Measurements from ENCODE around the gene CXADR. TPM values are rescaled to one million over a fixed set of nuclear protein-coding genes. Genes with fewer than 3 reads are reported as not detected.
"Not testable (repeated sequence)": the region's sequence is repeated elsewhere in the genome, so short reads cannot be mapped to it uniquely, and the experiment has no call there.

Gene CXADR
- 36.0 and 77.6 TPM in 2 replicates for total RNA-seq

GRCh38 chr21:17512253-17513213 is at the start of gene CXADR:
CXADR (plus strand) TSS chr21:17513043; CDS start chr21:17513130, 87 bp downstream.
- DNase-seq (ENCODE audit: low read depth in 2 of 2): peak; percentile 10 to 88

- DNase-seq (ENCODE audit: low read depth in 2 of 2): peak in 1 of 2 donors; percentile 66
Measured at GRCh38 chr21:17466166-17466565, 46.7 kb upstream of the CXADR start.

- peak in 1 of 2 donors; percentile 17 for DNase-seq (ENCODE audit: low read depth in 2 of 2)
Measured at GRCh38 chr21:17467392-17467791, 45.5 kb upstream of the CXADR start.

- no peak for DNase-seq (ENCODE audit: low read depth in 2 of 2)
Measured at GRCh38 chr21:17467829-17468228, 45.0 kb upstream of the CXADR start.

GRCh38 chr21:17468698-17469097 is 44.1 kb upstream of the CXADR start:
- DNase-seq (ENCODE audit: low read depth in 2 of 2): no peak

GRCh38 chr21:17469727-17470126 is 43.1 kb upstream of the CXADR start:
- DNase-seq (ENCODE audit: low read depth in 2 of 2): no peak

- DNase-seq (ENCODE audit: low read depth in 2 of 2): no peak
Measured at GRCh38 chr21:17472182-17472581, 40.7 kb upstream of the CXADR start.

GRCh38 chr21:17472592-17473271 is 40.1 kb upstream of the CXADR start:
- no peak for DNase-seq (ENCODE audit: low read depth in 2 of 2)

GRCh38 chr21:17476006-17476405 is 36.8 kb upstream of the CXADR start:
- DNase-seq (ENCODE audit: low read depth in 2 of 2): no peak

- not testable (repeated sequence) for DNase-seq (ENCODE audit: low read depth in 2 of 2)
Measured at GRCh38 chr21:17478156-17478555, 34.7 kb upstream of the CXADR start.

GRCh38 chr21:17479606-17480005 is 33.2 kb upstream of the CXADR start:
- DNase-seq (ENCODE audit: low read depth in 2 of 2): peak in 1 of 2 donors; percentile 87

GRCh38 chr21:17482928-17483327 is 29.9 kb upstream of the CXADR start:
- DNase-seq (ENCODE audit: low read depth in 2 of 2): no peak

- peak in 1 of 2 donors; percentile 11 for DNase-seq (ENCODE audit: low read depth in 2 of 2)
Measured at GRCh38 chr21:17488620-17489019, 24.2 kb upstream of the CXADR start.

- peak; percentile 64 for DNase-seq (ENCODE audit: low read depth in 2 of 2)
Measured at GRCh38 chr21:17489565-17489964, 23.3 kb upstream of the CXADR start.

GRCh38 chr21:17491716-17492414 is 21.0 kb upstream of the CXADR start:
- peak in 1 of 2 donors; percentile 95 for DNase-seq (ENCODE audit: low read depth in 2 of 2)

- no peak for DNase-seq (ENCODE audit: low read depth in 2 of 2)
Measured at GRCh38 chr21:17492415-17493168, 20.3 kb upstream of the CXADR start.

GRCh38 chr21:17494051-17494450 is 18.8 kb upstream of the CXADR start:
- DNase-seq (ENCODE audit: low read depth in 2 of 2): no peak

- no peak for DNase-seq (ENCODE audit: low read depth in 2 of 2)
Measured at GRCh38 chr21:17495680-17496079, 17.2 kb upstream of the CXADR start.

GRCh38 chr21:17497316-17497715 is 15.5 kb upstream of the CXADR start:
- DNase-seq (ENCODE audit: low read depth in 2 of 2): no peak

GRCh38 chr21:17498586-17498985 is 14.3 kb upstream of the CXADR start:
- DNase-seq (ENCODE audit: low read depth in 2 of 2): no peak
